GM18511 (cell line): ENCODE measurements around the gene CDC42BPG.
"Not testable (repeated sequence)": the region's sequence is repeated elsewhere in the genome, so short reads cannot be mapped to it uniquely, and the experiment has no call there.

Experiments
- ATAC-seq: cut with Tn5 transposase; IDR thresholded peaks from one replicate; pipeline ENCODE4 v1.9.1; 2021; ENCODE audit warnings: mild to moderate bottlenecking, moderate library complexity; ENCODE audit not compliant: unreplicated experiment

Gene CDC42BPG

GRCh38 chr11:64852804-64853509 lies 8.5 kb upstream of the CDC42BPG start:
- ATAC-seq: no peak

- no peak for ATAC-seq
Observed at GRCh38 chr11:64851831-64852351, 7.4 kb upstream of the CDC42BPG start.

- ATAC-seq: peak; percentile 73
Observed at GRCh38 chr11:64850979-64851567, 6.6 kb upstream of the CDC42BPG start.

GRCh38 chr11:64849598-64850356 lies 5.3 kb upstream of the CDC42BPG start:
- ATAC-seq: no peak

GRCh38 chr11:64848826-64849597 lies 4.6 kb upstream of the CDC42BPG start:
- ATAC-seq: no peak

GRCh38 chr11:64848214-64848825 lies 3.9 kb upstream of the CDC42BPG start:
- no peak for ATAC-seq

- no peak for ATAC-seq
Observed at GRCh38 chr11:64846998-64847666, 2.7 kb upstream of the CDC42BPG start.

GRCh38 chr11:64845776-64846129 lies 1.3 kb upstream of the CDC42BPG start:
- not testable (repeated sequence) for ATAC-seq

- ATAC-seq: no peak
Observed at GRCh38 chr11:64845129-64845775, 799 bp upstream of the CDC42BPG start.

- no peak for ATAC-seq
Observed at GRCh38 chr11:64843686-64844329, 645 bp downstream of the CDC42BPG start.

GRCh38 chr11:64842851-64843685 lies 1.4 kb downstream of the CDC42BPG start:
- ATAC-seq: no peak

- ATAC-seq: no peak
Observed at GRCh38 chr11:64842366-64842759, 2.1 kb downstream of the CDC42BPG start.

GRCh38 chr11:64841592-64842365 lies 2.7 kb downstream of the CDC42BPG start:
- ATAC-seq: no peak

- no peak for ATAC-seq
Observed at GRCh38 chr11:64839887-64840782, 4.3 kb downstream of the CDC42BPG start.

GRCh38 chr11:64839335-64839734 lies 5.1 kb downstream of the CDC42BPG start:
- ATAC-seq: no peak

- no peak for ATAC-seq
Observed at GRCh38 chr11:64838600-64839334, 5.7 kb downstream of the CDC42BPG start.
